Neural progenitor cell (in vitro differentiated cells): ENCODE measurements around the gene EOLA1. TPM values are rescaled to one million over a fixed set of nuclear protein-coding genes. Genes with fewer than 3 reads are reported as not detected.
A peak's percentile ranks its signal among the peaks of the same experiment; 100 is the strongest.
"Not testable (repeated sequence)": the region's sequence is repeated elsewhere in the genome, so short reads cannot be mapped to it uniquely, and the experiment has no call there.

Source experiments
- DNase-seq: peaks from one replicate; pipeline ENCODE4 v3.0.0-alpha.2; 2016; ENCODE audit warnings: low spot score
- H2AFZ ChIP-seq: fragments of 200-600 bp; sonication (generic); replicated peaks from 2 replicates; pipeline ENCODE4 v1.6.1; 2016; ENCODE audit warnings: antibody characterized with exemption
- H3F3A ChIP-seq: fragments of 200-600 bp; sonication (generic); 2 replicates; pipeline ENCODE4 v1.6.1; 2016; ENCODE audit warnings: antibody characterized with exemption, low read depth
- H3K27ac ChIP-seq: fragments of 200-600 bp; sonication (generic); 2 replicates; pipeline ENCODE4 v1.5.1; 2016; ENCODE audit warnings: mild to moderate bottlenecking
- H3K27me3 ChIP-seq: fragments of 200-600 bp; sonication (generic); 2 replicates; pipeline ENCODE4 v1.6.1; 2016; ENCODE audit warnings: mild to moderate bottlenecking, moderate library complexity
- H3K36me3 ChIP-seq: fragments of 200-600 bp; sonication (generic); 2 replicates; pipeline ENCODE4 v1.5.1; 2016
- H3K4me1 ChIP-seq: fragments of 200-600 bp; sonication (generic); 2 replicates; pipeline ENCODE4 v1.6.1; 2016; ENCODE audit warnings: mixed run types
- H3K4me2 ChIP-seq: fragments of 200-600 bp; sonication (generic); 2 replicates; pipeline ENCODE4 v1.6.1; 2016
- H3K4me3 ChIP-seq: fragments of 200-600 bp; sonication (generic); 2 replicates; pipeline ENCODE4 v1.5.1; 2016
- H3K79me2 ChIP-seq: fragments of 200-600 bp; sonication (generic); 2 replicates; pipeline ENCODE4 v1.6.1; 2016; ENCODE audit warnings: low read depth
- H3K9ac ChIP-seq: fragments of 200-600 bp; sonication (generic); 2 replicates; pipeline ENCODE4 v1.6.1; 2016
- H3K9me3 ChIP-seq: fragments of 200-600 bp; sonication (generic); 2 replicates; pipeline ENCODE4 v1.5.1; 2016; ENCODE audit warnings: low read depth
- H4K20me1 ChIP-seq: fragments of 200-600 bp; sonication (generic); 2 replicates; pipeline ENCODE4 v1.6.1; 2016; ENCODE audit warnings: low read depth
- H3K27ac Mint-ChIP-seq: 3 replicates; pipeline ENCODE4 v1.8.0; 2021; ENCODE audit warnings: mixed read lengths
- H3K27me3 Mint-ChIP-seq: 2 replicates; pipeline ENCODE4 v1.8.0; 2022; ENCODE audit warnings: low read depth, mild to moderate bottlenecking, inconsistent platforms, moderate library complexity, mixed read lengths; ENCODE audit not compliant: insufficient read depth
- H3K36me3 Mint-ChIP-seq: 3 replicates; pipeline ENCODE4 v1.8.0; 2021; ENCODE audit warnings: mixed read lengths
- H3K4me1 Mint-ChIP-seq: 3 replicates; pipeline ENCODE4 v1.8.0; 2021; ENCODE audit warnings: mixed read lengths
- H3K4me3 Mint-ChIP-seq: 3 replicates; pipeline ENCODE4 v1.8.0; 2021; ENCODE audit warnings: mild to moderate bottlenecking, moderate library complexity, mixed read lengths
- H3K9me3 Mint-ChIP-seq: 3 replicates; pipeline ENCODE4 v1.8.0; 2020; ENCODE audit warnings: mixed read lengths
- CTCF ChIP-seq: fragments of 200-600 bp; sonication (generic); IDR thresholded peaks from 2 replicates; pipeline ENCODE4 v1.5.1; 2017; ENCODE audit warnings: antibody characterized with exemption, mild to moderate bottlenecking
- EZH2 ChIP-seq: fragments of 200-600 bp; sonication (generic); IDR thresholded peaks from 2 replicates; pipeline ENCODE4 v1.6.1; 2017; ENCODE audit warnings: antibody characterized with exemption, mild to moderate bottlenecking, moderate library complexity
- EZH2phosphoT487 ChIP-seq: fragments of 200-600 bp; sonication (generic); IDR thresholded peaks from 2 replicates; pipeline ENCODE4 v1.6.1; 2017; ENCODE audit warnings: antibody characterized with exemption
- total RNA-seq: library from RNA; depleted of rRNA; stranded (reverse); fragments of >200 nt; gene quantifications from 2 replicates; pipeline ENCODE4 v1.2.3, GENCODE V29; 2015; ENCODE audit warnings: low replicate concordance

EOLA1 gene
- total RNA-seq, 1 donor from 2014 or later, result 3.5 TPM

GRCh38 chrX:149497626-149498025, 43.2 kb upstream of the EOLA1 start:
- Histone ChIP-seq H3K4me1 (no peaks in the 10 kb centered on the region), H3K36me3 (no peaks in the 10 kb centered on the region), H4K20me1 (no peaks in the 10 kb centered on the region), H3K4me3 (no peak overlapping the region), H3K4me2 (no peak overlapping the region), H3K79me2 (no peaks in the 10 kb centered on the region), H3K9me3 (no peaks in the 10 kb centered on the region), H2AFZ (no peak overlapping the region), H3K9ac (no peak overlapping the region), H3K27ac (no peak overlapping the region), H3F3A (no peaks in the 10 kb centered on the region), H3K27me3 (no peaks in the 10 kb centered on the region)
- H3K9me3 Mint-ChIP-seq, result no peaks in the 10 kb centered on the region
- no peak overlapping the region for H3K27ac Mint-ChIP-seq
- peaks cover 11% of the 10 kb centered on the region for H3K36me3 Mint-ChIP-seq
- no peaks in the 10 kb centered on the region for H3K27me3 Mint-ChIP-seq
- H3K4me3 Mint-ChIP-seq, result no peak overlapping the region
- H3K4me1 Mint-ChIP-seq, result no peaks in the 10 kb centered on the region
- TF ChIP-seq CTCF (no peak), EZH2phosphoT487 (no peak), EZH2 (no peak)
- no peak for DNase-seq

- no peaks in the 10 kb centered on the region for H3K9me3 Mint-ChIP-seq
- Histone ChIP-seq H4K20me1 (no peaks in the 10 kb centered on the region), H3F3A (no peaks in the 10 kb centered on the region), H3K27me3 (no peaks in the 10 kb centered on the region), H3K27ac (no peak overlapping the region), H3K4me3 (no peak overlapping the region), H3K36me3 (no peaks in the 10 kb centered on the region), H3K9me3 (no peaks in the 10 kb centered on the region), H3K4me1 (no peaks in the 10 kb centered on the region), H3K4me2 (no peak overlapping the region), H2AFZ (no peak overlapping the region), H3K9ac (no peak overlapping the region), H3K79me2 (no peaks in the 10 kb centered on the region)
- H3K27me3 Mint-ChIP-seq, result no peaks in the 10 kb centered on the region
- peaks cover 11% of the 10 kb centered on the region for H3K36me3 Mint-ChIP-seq
- no peaks in the 10 kb centered on the region for H3K4me1 Mint-ChIP-seq
- no peak for DNase-seq
- no peak overlapping the region for H3K27ac Mint-ChIP-seq
- H3K4me3 Mint-ChIP-seq, result no peak overlapping the region
- TF ChIP-seq EZH2 (no peak), CTCF (no peak), EZH2phosphoT487 (no peak)
Measured at GRCh38 chrX:149498767-149499166, 42.0 kb upstream of the EOLA1 start.

GRCh38 chrX:149499766-149500165, 41.0 kb upstream of the EOLA1 start:
- Histone ChIP-seq H3F3A (no peaks in the 10 kb centered on the region), H3K79me2 (no peaks in the 10 kb centered on the region), H3K27ac (no peak overlapping the region), H2AFZ (no peak overlapping the region), H3K9me3 (no peaks in the 10 kb centered on the region), H3K4me2 (no peak overlapping the region), H3K36me3 (no peaks in the 10 kb centered on the region), H4K20me1 (no peaks in the 10 kb centered on the region), H3K9ac (no peak overlapping the region), H3K4me1 (no peaks in the 10 kb centered on the region), H3K27me3 (no peaks in the 10 kb centered on the region), H3K4me3 (no peak overlapping the region)
- peaks cover 3% of the 10 kb centered on the region for H3K9me3 Mint-ChIP-seq
- H3K36me3 Mint-ChIP-seq, result peaks cover 11% of the 10 kb centered on the region
- no peak overlapping the region for H3K4me3 Mint-ChIP-seq
- H3K27me3 Mint-ChIP-seq, result no peaks in the 10 kb centered on the region
- TF ChIP-seq EZH2 (no peak), CTCF (no peak)
- DNase-seq, result no peak
- H3K4me1 Mint-ChIP-seq, result peaks cover 7% of the 10 kb centered on the region
- H3K27ac Mint-ChIP-seq, result no peak overlapping the region

- not testable (repeated sequence) for H3K36me3 Mint-ChIP-seq, H3K9me3 ChIP-seq, H3K9me3 Mint-ChIP-seq, H3F3A ChIP-seq, H3K9ac ChIP-seq, H3K4me3 ChIP-seq, H4K20me1 ChIP-seq, H3K36me3 ChIP-seq, H3K79me2 ChIP-seq, H3K4me3 Mint-ChIP-seq, H3K4me2 ChIP-seq, H3K27me3 ChIP-seq, H3K27ac ChIP-seq, H3K27me3 Mint-ChIP-seq, H2AFZ ChIP-seq, H3K27ac Mint-ChIP-seq, DNase-seq, H3K4me1 ChIP-seq
- H3K4me1 Mint-ChIP-seq, result peaks cover 14% of the 10 kb centered on the region
Measured at GRCh38 chrX:149502923-149503322, 37.9 kb upstream of the EOLA1 start.

GRCh38 chrX:149503446-149503845, 37.4 kb upstream of the EOLA1 start:
- peaks cover 14% of the 10 kb centered on the region for H3K4me1 Mint-ChIP-seq
- not testable (repeated sequence) for H3K36me3 ChIP-seq, H2AFZ ChIP-seq, H3K4me1 ChIP-seq, H3K9me3 ChIP-seq, H3F3A ChIP-seq, H3K27me3 ChIP-seq, H3K36me3 Mint-ChIP-seq, H3K9ac ChIP-seq, H3K27me3 Mint-ChIP-seq, H3K27ac Mint-ChIP-seq, H4K20me1 ChIP-seq, H3K4me3 Mint-ChIP-seq, H3K27ac ChIP-seq, H3K4me2 ChIP-seq, H3K79me2 ChIP-seq, H3K9me3 Mint-ChIP-seq, H3K4me3 ChIP-seq
- DNase-seq, result peak; percentile 21
